B cell (primary cell): ENCODE results near the gene IL1RAPL1. TPM values are rescaled to one million over a fixed set of nuclear protein-coding genes. Genes with fewer than 3 reads are reported as not detected.

Source experiments
- ATAC-seq: fragments of 200-7000 bp; cut with Tn5 transposase; one replicate; pipeline ENCODE4 v1.10.0; 2021; ENCODE audit warnings: low read depth, mild to moderate bottlenecking, moderate number of reproducible peaks, moderate library complexity
- CTCF ChIA-PET: fragments of 350-600 bp; sonication (Branson Sonifier 250); formaldehyde crosslinking; loops from one replicate; lab custom pipeline; 2021; ENCODE audit warnings: antibody characterized with exemption, inconsistent platforms; lab: Charles Lee
- POLR2A ChIA-PET: fragments of 350-600 bp; sonication (Branson Sonifier 250); formaldehyde crosslinking; loops from one replicate; lab custom pipeline; 2021; ENCODE audit warnings: antibody characterized with exemption; lab: Charles Lee
- DNase-seq: peaks from one replicate; pipeline ENCODE4 v3.0.0; 2013
- H2AFZ ChIP-seq: 2 replicates; pipeline ENCODE4 v1.6.1; 2012; ENCODE audit warnings: mild to moderate bottlenecking, low read depth, low read length; ENCODE audit not compliant: insufficient read depth, poor library complexity, severe bottlenecking
- H3K27ac ChIP-seq, 2 donors: 1 replicate in 1 of 2; 2 replicates in 1 of 2; pipeline ENCODE4 v1.5.1; 2012 to 2013; ENCODE audit warnings: low read length in 2 of 2, mild to moderate bottlenecking in 2 of 2, moderate library complexity in 1 of 2
- H3K27me3 ChIP-seq, 4 experiments: fragments of 200-600 bp in 1 of 4; sonication (generic) in 1 of 4; replicated peaks in 1 of 4; 1 replicate in 2 of 4; 2 replicates in 2 of 4; pipeline versions ENCODE4 v1.6.1 to v1.7.0; 2013 to 2016; ENCODE audit warnings: low read length in 3 of 4, mild to moderate bottlenecking in 2 of 4, mixed read lengths in 1 of 4, moderate library complexity in 1 of 4; ENCODE audit not compliant: insufficient read depth in 4 of 4, control insufficient read depth in 3 of 4; ENCODE audit errors: control extremely low read depth in 1 of 4
- H3K36me3 ChIP-seq, 2 experiments: replicated peaks in 1 of 2; 1 replicate in 1 of 2; 2 replicates in 1 of 2; pipeline versions ENCODE4 v1.6.1 to v1.7.1; 2013; ENCODE audit warnings: low read length in 1 of 2; ENCODE audit not compliant: insufficient read depth in 2 of 2, control insufficient read depth in 1 of 2; ENCODE audit errors: control extremely low read depth in 1 of 2, extremely low read depth in 1 of 2
- H3K4me1 ChIP-seq, 2 donors: fragments of 200-600 bp in 1 of 2; sonication (generic) in 1 of 2; 1 replicate in 1 of 2; 2 replicates in 1 of 2; pipeline versions ENCODE4 v1.5.1 to v1.6.1; 2013 to 2017; ENCODE audit warnings: low read length in 2 of 2; ENCODE audit not compliant: control insufficient read depth in 2 of 2, insufficient read depth in 2 of 2
- H3K4me2 ChIP-seq: replicated peaks from 2 replicates; pipeline ENCODE3; 2012; ENCODE audit warnings: mild to moderate bottlenecking, low read depth, low read length; ENCODE audit not compliant: poor library complexity, severe bottlenecking
- H3K4me3 ChIP-seq, 5 experiments: fragments of 200-600 bp in 1 of 5; sonication (generic) in 1 of 5; 1 replicate in 3 of 5; 2 replicates in 2 of 5; pipeline versions ENCODE4 v1.5.1 to v1.7.0; 2011 to 2016; ENCODE audit warnings: low read length in 4 of 5, mild to moderate bottlenecking in 4 of 5, low read depth in 2 of 5, control low read depth in 1 of 5, moderate library complexity in 1 of 5; ENCODE audit not compliant: insufficient read depth in 1 of 5; ENCODE audit errors: control extremely low read depth in 1 of 5, extremely low read depth in 1 of 5
- H3K79me2 ChIP-seq: fragments of 200-600 bp; sonication (generic); one replicate; pipeline ENCODE4 v1.6.0; 2016; ENCODE audit warnings: low read length; ENCODE audit not compliant: control insufficient read depth, insufficient read depth
- H3K9ac ChIP-seq: fragments of 200-600 bp; sonication (generic); 2 replicates; pipeline ENCODE4 v1.6.1; 2017; ENCODE audit warnings: mild to moderate bottlenecking, low read length, moderate library complexity
- H3K9me3 ChIP-seq, 3 donors: one replicate each; pipeline versions ENCODE4 v1.6.1 to v1.7.1; 2013; ENCODE audit warnings: low read length in 2 of 3; ENCODE audit not compliant: control insufficient read depth in 2 of 3, insufficient read depth in 1 of 3; ENCODE audit errors: control extremely low read depth in 1 of 3
- H4K20me1 ChIP-seq: 2 replicates; pipeline ENCODE4 v1.6.0; 2012; ENCODE audit warnings: mild to moderate bottlenecking, low read length; ENCODE audit not compliant: insufficient read depth, control insufficient read depth, poor library complexity, severe bottlenecking
- H3K27ac Mint-ChIP-seq: one replicate; pipeline ENCODE4 v1.8.0; 2021; ENCODE audit warnings: mixed read lengths
- H3K27me3 Mint-ChIP-seq: one replicate; pipeline ENCODE4 v1.8.0; 2021; ENCODE audit warnings: mixed read lengths
- H3K4me1 Mint-ChIP-seq: one replicate; pipeline ENCODE4 v1.8.0; 2021; ENCODE audit warnings: mixed read lengths
- H3K4me3 Mint-ChIP-seq: one replicate; pipeline ENCODE4 v1.8.0; 2021; ENCODE audit warnings: mixed read lengths
- H3K9me3 Mint-ChIP-seq: one replicate; pipeline ENCODE4 v1.8.0; 2022; ENCODE audit warnings: mixed read lengths; ENCODE audit not compliant: insufficient read depth
- CTCF ChIP-seq: fragments of 200-600 bp; IDR thresholded peaks from one replicate; pipeline ENCODE4 v1.8.0; 2022; ENCODE audit warnings: antibody characterized with exemption, mild to moderate bottlenecking
- EZH2 ChIP-seq: IDR thresholded peaks from 2 replicates; pipeline ENCODE4 v1.6.1; 2012; ENCODE audit warnings: borderline replicate concordance, low read depth, mild to moderate bottlenecking, moderate library complexity, low read length; ENCODE audit not compliant: insufficient read depth, poor library complexity, severe bottlenecking
- WGBS: methylation state at CpG from one replicate; pipeline ENCODE4 v1.1.5; 2013; ENCODE audit warnings: missing lambda C conversion rate; ENCODE audit not compliant: insufficient coverage; 5-methylcytosine and 5-hydroxymethylcytosine counted together
- intact Hi-C: fragments of 100-400 bp; cut with micrococcal nuclease; formaldehyde crosslinking; loops from one replicate; pipeline ENCODE4 v1.10.0; 2022
- polyA plus RNA-seq: library from polyadenylated mRNA; depleted of rRNA; stranded (reverse); fragments of >200 nt; gene quantifications from 2 replicates; pipeline ENCODE4 v1.2.3, GENCODE V29; 2012
- total RNA-seq, 2 donors: library from RNA; stranded (reverse); fragments of 120-200 nt in 1 of 2; gene quantifications; 1 replicate in 1 of 2; 2 replicates in 1 of 2; pipeline versions ENCODE4 v1.2.3 to v1.2.4, GENCODE V29; 2013 to 2022

Gene IL1RAPL1
- total and polyA plus RNA-seq, 2 donors (not counting 1 experiment from before 2014, with no cell fraction given), result not detected

GRCh38 chrX:29432534-29432933, 845.3 kb downstream of the IL1RAPL1 start:
- Histone ChIP-seq H3K27ac (no peak overlapping the region), H3K4me1 (no peaks in the 10 kb centered on the region), H3K79me2 (no peaks in the 10 kb centered on the region), H3K27me3 (no peaks in the 10 kb centered on the region), H4K20me1 (no peaks in the 10 kb centered on the region), H3K9ac (no peak overlapping the region), H3K9me3 (no peaks in the 10 kb centered on the region), H3K4me3 (no peak overlapping the region), H3K36me3 (no peaks in the 10 kb centered on the region), H2AFZ (no peak overlapping the region), H3K4me2 (no peak overlapping the region)
- Mint-ChIP-seq H3K27me3 (no peaks in the 10 kb centered on the region), H3K9me3 (no peaks in the 10 kb centered on the region), H3K4me1 (no peaks in the 10 kb centered on the region), H3K27ac (no peak overlapping the region), H3K4me3 (no peak overlapping the region)
- POLR2A ChIA-PET, result no interaction called here
- DNase-seq (no peak), ATAC-seq (no peak)
- CTCF ChIA-PET, result no interaction called here
- intact Hi-C loops, result no loop called here
- TF ChIP-seq CTCF (no peak), EZH2 (no peak)

GRCh38 chrX:29434939-29435338, 847.7 kb downstream of the IL1RAPL1 start:
- no peak for DNase-seq
- no peaks in the 10 kb centered on the region for H3K4me1 ChIP-seq
- no peaks in the 10 kb centered on the region for H3K36me3 ChIP-seq
- ChIA-PET POLR2A (no interaction called here), CTCF (no interaction called here)
- H3K27ac ChIP-seq, result no peak overlapping the region
- Mint-ChIP-seq H3K9me3 (no peaks in the 10 kb centered on the region), H3K27ac (no peak overlapping the region), H3K4me1 (no peaks in the 10 kb centered on the region), H3K4me3 (no peak overlapping the region), H3K27me3 (no peaks in the 10 kb centered on the region)
- ATAC-seq, result no peak
- no peaks in the 10 kb centered on the region for H3K27me3 ChIP-seq
- no peak overlapping the region for H3K4me2 ChIP-seq
- H3K9me3 ChIP-seq, result no peaks in the 10 kb centered on the region
- no peak overlapping the region for H3K9ac ChIP-seq
- TF ChIP-seq EZH2 (no peak), CTCF (no peak)
- no peaks in the 10 kb centered on the region for H3K79me2 ChIP-seq
- H3K4me3 ChIP-seq, result no peak overlapping the region
- intact Hi-C loops, result no loop called here
- H2AFZ ChIP-seq, result no peak overlapping the region
- no peaks in the 10 kb centered on the region for H4K20me1 ChIP-seq
- no CpG with 5 or more reads among the region's 3 CpGs for WGBS
